RPMI7951 (cell line): Measurements from ENCODE around the gene TGM5. TPM values are rescaled to one million over a fixed set of nuclear protein-coding genes. Genes with fewer than 3 reads are reported as not detected.
"Not testable (repeated sequence)": the region's sequence is repeated elsewhere in the genome, so short reads cannot be mapped to it uniquely, and the experiment has no call there.

ENCODE experiments used
- DNase-seq: peaks from one replicate; pipeline ENCODE4 v3.0.0-alpha.2; 2012; ENCODE audit warnings: low read depth
- total RNA-seq: library from RNA; depleted of rRNA; stranded (reverse); fragments of >200 nt; shearing (Covaris generic); gene quantifications from 2 replicates; pipeline ENCODE4 v1.2.3, GENCODE V29; 2014

Gene TGM5
- total RNA-seq, 1 experiment from 2014 or later: not detected

GRCh38 chr15:43275740-43276562 lies 9.2 kb upstream of the TGM5 start:
- DNase-seq: no peak

- DNase-seq: peak; percentile 58
Measured at GRCh38 chr15:43274136-43274535, 7.4 kb upstream of the TGM5 start.

- DNase-seq: no peak
Measured at GRCh38 chr15:43273243-43273642, 6.5 kb upstream of the TGM5 start.

- DNase-seq: not testable (repeated sequence)
Measured at GRCh38 chr15:43271908-43272307, 5.2 kb upstream of the TGM5 start.

- DNase-seq: no peak
Measured at GRCh38 chr15:43270676-43271306, 4.1 kb upstream of the TGM5 start.

GRCh38 chr15:43270113-43270665 lies 3.5 kb upstream of the TGM5 start:
- no peak for DNase-seq

- DNase-seq: peak; percentile 40
Measured at GRCh38 chr15:43268111-43269105, 1.7 kb upstream of the TGM5 start.

GRCh38 chr15:43267439-43267838 lies 711 bp upstream of the TGM5 start:
- no peak for DNase-seq

- DNase-seq: no peak
Measured at GRCh38 chr15:43266386-43266785, 342 bp downstream of the TGM5 start.

- DNase-seq: no peak
Measured at GRCh38 chr15:43260011-43260615, 6.6 kb downstream of the TGM5 start.

- DNase-seq: no peak
Measured at GRCh38 chr15:43258781-43259180, 7.9 kb downstream of the TGM5 start.

GRCh38 chr15:43256341-43256740 lies 10.4 kb downstream of the TGM5 start:
- no peak for DNase-seq

GRCh38 chr15:43255376-43255775 lies 11.4 kb downstream of the TGM5 start:
- DNase-seq: no peak

- DNase-seq: peak; percentile 45
Measured at GRCh38 chr15:43253431-43254403, 13.0 kb downstream of the TGM5 start.

- DNase-seq: no peak
Measured at GRCh38 chr15:43251871-43252250, 14.9 kb downstream of the TGM5 start.

GRCh38 chr15:43251185-43251870 lies 15.4 kb downstream of the TGM5 start:
- no peak for DNase-seq

GRCh38 chr15:43250785-43251184 lies 15.9 kb downstream of the TGM5 start:
- no peak for DNase-seq

GRCh38 chr15:43249699-43250203 lies 17.0 kb downstream of the TGM5 start:
- peak; percentile 95 for DNase-seq

GRCh38 chr15:43249236-43249635 lies 17.5 kb downstream of the TGM5 start:
- DNase-seq: no peak
